ENCODE measurements around the gene CUEDC1.

DNA sequence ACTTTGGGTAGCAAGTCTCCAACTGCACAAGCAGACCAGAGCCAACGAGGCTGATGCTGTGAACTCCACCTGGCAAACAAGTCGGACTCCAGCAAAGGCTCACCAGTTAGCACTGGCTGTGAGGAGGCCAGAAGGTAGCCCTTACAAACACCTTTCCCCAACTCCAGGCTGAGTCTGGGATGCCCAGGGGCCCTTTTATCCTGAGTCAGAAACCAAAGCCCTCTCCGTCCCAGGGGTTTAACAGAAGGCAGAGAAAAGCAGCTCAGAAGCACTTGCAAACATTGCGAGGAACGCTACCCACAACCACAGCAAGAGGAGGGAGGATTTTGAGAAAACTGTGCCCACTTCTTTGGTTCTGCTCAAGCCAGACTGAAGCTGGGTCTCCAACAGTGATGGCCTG, 25.0 kb downstream of the CUEDC1 start:
- TF ChIP-seq, protein P1, sequence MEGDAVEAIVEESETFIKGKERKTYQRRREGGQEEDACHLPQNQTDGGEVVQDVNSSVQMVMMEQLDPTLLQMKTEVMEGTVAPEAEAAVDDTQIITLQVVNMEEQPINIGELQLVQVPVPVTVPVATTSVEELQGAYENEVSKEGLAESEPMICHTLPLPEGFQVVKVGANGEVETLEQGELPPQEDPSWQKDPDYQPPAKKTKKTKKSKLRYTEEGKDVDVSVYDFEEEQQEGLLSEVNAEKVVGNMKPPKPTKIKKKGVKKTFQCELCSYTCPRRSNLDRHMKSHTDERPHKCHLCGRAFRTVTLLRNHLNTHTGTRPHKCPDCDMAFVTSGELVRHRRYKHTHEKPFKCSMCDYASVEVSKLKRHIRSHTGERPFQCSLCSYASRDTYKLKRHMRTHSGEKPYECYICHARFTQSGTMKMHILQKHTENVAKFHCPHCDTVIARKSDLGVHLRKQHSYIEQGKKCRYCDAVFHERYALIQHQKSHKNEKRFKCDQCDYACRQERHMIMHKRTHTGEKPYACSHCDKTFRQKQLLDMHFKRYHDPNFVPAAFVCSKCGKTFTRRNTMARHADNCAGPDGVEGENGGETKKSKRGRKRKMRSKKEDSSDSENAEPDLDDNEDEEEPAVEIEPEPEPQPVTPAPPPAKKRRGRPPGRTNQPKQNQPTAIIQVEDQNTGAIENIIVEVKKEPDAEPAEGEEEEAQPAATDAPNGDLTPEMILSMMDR (IDR thresholded peaks at IDR 0.05): no peak
- no peak for TF ChIP-seq POLR2A (IDR thresholded peaks at IDR 0.05; ENCODE audit: low read depth)
